ENCODE measurements around the gene SPPL2B. TPM values are rescaled to one million over a fixed set of nuclear protein-coding genes. Genes with fewer than 3 reads are reported as not detected.
A peak's percentile ranks its signal among the peaks of the same experiment; 100 is the strongest.
"Not testable (repeated sequence)": the region's sequence is repeated elsewhere in the genome, so short reads cannot be mapped to it uniquely, and the experiment has no call there.

The SPPL2B gene
- total RNA-seq, 3 donors from 2014 or later (not counting 1 experiment from before 2014, with no cell fraction given), result 63.2 to 83.8 (median 79.7) TPM

GRCh38 chr19:2391118-2391725 is 62.7 kb downstream of the SPPL2B start:
- Histone ChIP-seq H3K9me3 (ENCODE audit: control insufficient read depth, insufficient read depth, low read length) (no peaks in the 10 kb centered on the region), H3K27ac (ENCODE audit: low read length) (no peak overlapping the region), H3K4me3 (ENCODE audit: low read length) (no peak overlapping the region), H3K27me3 (ENCODE audit: control insufficient read depth, insufficient read depth, low read length) (no peaks in the 10 kb centered on the region), H3K4me1 (ENCODE audit: control insufficient read depth, insufficient read depth, low read length) (peaks cover 20% of the 10 kb centered on the region), H3K36me3 (ENCODE audit: control insufficient read depth, insufficient read depth, low read length) (no peaks in the 10 kb centered on the region)
- H3K27me3 Mint-ChIP-seq (ENCODE audit: low read depth in 2 of 2), result peaks cover 6% of the 10 kb centered on the region in 2 donors
- H3K9me3 Mint-ChIP-seq, result no peaks in the 10 kb centered on the region
- H3K36me3 Mint-ChIP-seq, result no peaks in the 10 kb centered on the region
- H3K27ac Mint-ChIP-seq, result peak overlapping the region in 1 of 2 donors; percentile 41
- peaks cover 5% of the 10 kb centered on the region in 2 donors for H3K4me1 Mint-ChIP-seq
- intact Hi-C loops (cut with micrococcal nuclease), result no loop called here
- TF ChIP-seq CTCF (IDR thresholded peaks at IDR 0.05), result peak; percentile 75
- WGBS (ENCODE audit: insufficient coverage), result 3% methylated on average over 8 of the region's 10 CpGs
- ATAC-seq (peak; percentile 66 to 74 (median 69)), DNase-seq (peak in 1 of 2 donors; percentile 83)
- no peak overlapping the region for H3K4me3 Mint-ChIP-seq

GRCh38 chr19:2392366-2392765 is 63.9 kb downstream of the SPPL2B start:
- Histone ChIP-seq H3K4me3 (ENCODE audit: low read length) (no peak overlapping the region), H3K4me1 (ENCODE audit: control insufficient read depth, insufficient read depth, low read length) (peaks cover 20% of the 10 kb centered on the region), H3K9me3 (ENCODE audit: control insufficient read depth, insufficient read depth, low read length) (no peaks in the 10 kb centered on the region), H3K27ac (ENCODE audit: low read length) (no peak overlapping the region), H3K36me3 (ENCODE audit: control insufficient read depth, insufficient read depth, low read length) (no peaks in the 10 kb centered on the region), H3K27me3 (ENCODE audit: control insufficient read depth, insufficient read depth, low read length) (no peaks in the 10 kb centered on the region)
- WGBS (ENCODE audit: insufficient coverage), result 72% methylated on average over 7 of the region's 7 CpGs
- Mint-ChIP-seq H3K36me3 (no peaks in the 10 kb centered on the region), H3K4me1 (peaks cover 5% of the 10 kb centered on the region in 2 donors), H3K9me3 (no peaks in the 10 kb centered on the region), H3K4me3 (no peak overlapping the region), H3K27me3 (ENCODE audit: low read depth in 2 of 2) (peaks cover 6% of the 10 kb centered on the region in 2 donors), H3K27ac (no peak overlapping the region)
- intact Hi-C loops (cut with micrococcal nuclease), result no loop called here
- ATAC-seq, result no peak
- DNase-seq, result no peak
- no peak for TF ChIP-seq CTCF (IDR thresholded peaks at IDR 0.05)

GRCh38 chr19:2392899-2393298 is 64.4 kb downstream of the SPPL2B start:
- H3K27ac ChIP-seq (ENCODE audit: low read length); H3K4me3 ChIP-seq (ENCODE audit: low read length); H3K4me1 Mint-ChIP-seq; H3K27me3 Mint-ChIP-seq (ENCODE audit: low read depth in 2 of 2); H3K4me3 Mint-ChIP-seq; H3K36me3 ChIP-seq (ENCODE audit: control insufficient read depth, insufficient read depth, low read length); H3K27ac Mint-ChIP-seq; ATAC-seq; H3K27me3 ChIP-seq (ENCODE audit: control insufficient read depth, insufficient read depth, low read length); H3K9me3 ChIP-seq (ENCODE audit: control insufficient read depth, insufficient read depth, low read length); H3K9me3 Mint-ChIP-seq; H3K36me3 Mint-ChIP-seq; intact Hi-C loops (cut with micrococcal nuclease); DNase-seq: not testable (repeated sequence)
- 67% methylated on average over 8 of the region's 8 CpGs for WGBS (ENCODE audit: insufficient coverage)
- H3K4me1 ChIP-seq (ENCODE audit: control insufficient read depth, insufficient read depth, low read length), result peaks cover 20% of the 10 kb centered on the region

GRCh38 chr19:2394054-2394441 is 65.6 kb downstream of the SPPL2B start:
- Mint-ChIP-seq H3K4me1 (peaks cover 5% of the 10 kb centered on the region in 2 donors), H3K36me3 (no peaks in the 10 kb centered on the region), H3K27ac (peak overlapping the region in 1 of 2 donors; percentile 67), H3K27me3 (ENCODE audit: low read depth in 2 of 2) (peaks cover 6% of the 10 kb centered on the region in 2 donors), H3K9me3 (no peaks in the 10 kb centered on the region), H3K4me3 (peak overlapping the region; percentile 77)
- Histone ChIP-seq H3K4me1 (ENCODE audit: control insufficient read depth, insufficient read depth, low read length) (peaks cover 20% of the 10 kb centered on the region), H3K27ac (ENCODE audit: low read length) (peak overlapping the region; percentile 41), H3K4me3 (ENCODE audit: low read length) (peak overlapping the region; percentile 2), H3K9me3 (ENCODE audit: control insufficient read depth, insufficient read depth, low read length) (no peaks in the 10 kb centered on the region), H3K36me3 (ENCODE audit: control insufficient read depth, insufficient read depth, low read length) (no peaks in the 10 kb centered on the region), H3K27me3 (ENCODE audit: control insufficient read depth, insufficient read depth, low read length) (no peaks in the 10 kb centered on the region)
- WGBS (ENCODE audit: insufficient coverage), result 30% methylated on average over 7 of the region's 8 CpGs
- ATAC-seq, result peak in 1 of 3 donors; percentile 49
- intact Hi-C loops (cut with micrococcal nuclease), result no loop called here
- no peak for TF ChIP-seq CTCF (IDR thresholded peaks at IDR 0.05)
- DNase-seq, result no peak

All from natural killer cell (primary cell).